Spleen (tissue), 11 donors: ENCODE data around the gene POLL. TPM values are rescaled to one million over a fixed set of nuclear protein-coding genes. Genes with fewer than 3 reads are reported as not detected.

Source experiments
- DNase-seq: peaks from one replicate; pipeline ENCODE4 v3.0.0-alpha.2; 2020
- H3K27ac ChIP-seq, 8 donors: fragments of 200-600 bp; sonication (generic) in 7 of 8; 1 replicate in 4 of 8; 2 replicates in 4 of 8; pipeline versions ENCODE4 v1.5.0 to v1.8.0; 2016 to 2021; ENCODE audit warnings: inconsistent platforms in 4 of 8, mild to moderate bottlenecking in 4 of 8, moderate library complexity in 1 of 8
- H3K27me3 ChIP-seq, 7 donors: fragments of 200-600 bp; sonication (generic) in 6 of 7; replicated peaks in 1 of 7; 1 replicate in 4 of 7; 2 replicates in 3 of 7; pipeline versions ENCODE4 v1.5.0 to v1.8.0; 2016 to 2021; ENCODE audit warnings: inconsistent platforms in 3 of 7, mild to moderate bottlenecking in 1 of 7
- H3K36me3 ChIP-seq, 6 donors: fragments of 200-600 bp; sonication (generic) in 5 of 6; 1 replicate in 4 of 6; 2 replicates in 2 of 6; pipeline versions ENCODE4 v1.5.0 to v1.8.0; 2016 to 2021; ENCODE audit warnings: inconsistent platforms in 2 of 6
- H3K4me1 ChIP-seq, 6 donors: fragments of 200-600 bp; sonication (generic) in 5 of 6; 1 replicate in 3 of 6; 2 replicates in 3 of 6; pipeline versions ENCODE4 v1.5.0 to v1.8.0; 2016 to 2021; ENCODE audit warnings: inconsistent platforms in 3 of 6
- H3K4me3 ChIP-seq, 8 donors: fragments of 200-600 bp; sonication (generic) in 7 of 8; 1 replicate in 4 of 8; 2 replicates in 4 of 8; pipeline versions ENCODE4 v1.5.0 to v1.8.0; 2016 to 2021; ENCODE audit warnings: inconsistent platforms in 4 of 8, mild to moderate bottlenecking in 4 of 8, moderate library complexity in 2 of 8
- H3K9me3 ChIP-seq, 8 donors: fragments of 200-600 bp; sonication (generic) in 7 of 8; 1 replicate in 4 of 8; 2 replicates in 4 of 8; pipeline versions ENCODE4 v1.5.0 to v1.8.0; 2016 to 2021; ENCODE audit warnings: inconsistent platforms in 4 of 8
- POLR2A ChIP-seq, 3 donors: fragments of 450-650 bp; IDR thresholded peaks; one replicate each; pipeline ENCODE4 v1.5.1; 2017; ENCODE audit warnings: antibody characterized with exemption in 3 of 3, mild to moderate bottlenecking in 1 of 3
- POLR2AphosphoS5 ChIP-seq, 3 donors: sonication (generic); formaldehyde crosslinking; IDR thresholded peaks; one replicate each; pipeline ENCODE4 v1.5.1; 2017; ENCODE audit warnings: antibody characterized with exemption in 3 of 3
- WGBS, 5 donors: extraction: QIAGEN DNeasy Blood & Tissue Kit in 3 of 5; methylation state at CpG; one replicate each; pipeline versions ENCODE4 v1.1.5 to v1.1.7; 2013 to 2018; 5-methylcytosine and 5-hydroxymethylcytosine counted together
- intact Hi-C: fragments of 100-400 bp; cut with DNase I; formaldehyde crosslinking; loops from one replicate; pipeline ENCODE4 v1.15.0; 2023; ENCODE audit warnings: low total_unique reads
- polyA plus RNA-seq, 3 donors: library from polyadenylated mRNA; stranded (reverse); fragments of 200-250 nt; gene quantifications; one replicate each; pipeline ENCODE4 v1.2.1, GENCODE V29; 2013
- total RNA-seq, 7 donors: library from RNA; depleted of rRNA in 3 of 7; stranded (reverse); fragments of >200 nt in 3 of 7; fragmentation: NEBNext Ultra II Directional in 4 of 7; extraction: Animal tissue kit (Norgen Biotek cat#: 25700) in 4 of 7; gene quantifications; one replicate each; pipeline versions ENCODE4 v1.1.0 to v1.2.1, GENCODE V29; 2016 to 2021
- TF ChIP-seq, protein P1 (sequence below), 11 experiments: fragments of 200-600 bp in 7 of 11; fragments of 450-650 bp in 4 of 11; sonication (generic) in 4 of 11; IDR thresholded peaks in 8 of 11; conservative IDR thresholded peaks in 3 of 11; 1 replicate in 7 of 11; 2 replicates in 4 of 11; pipeline versions ENCODE4 v1.4.0 to v1.8.0; 2016 to 2021; ENCODE audit warnings: antibody characterized with exemption in 11 of 11, inconsistent platforms in 4 of 11, mild to moderate bottlenecking in 1 of 11
- donor health status: healthy with polysubstance abuse.
- donor health status: DM: no; HTN: no; CAD: no; lungs with moderate emphysema.
- donor health status: DM: no; HTN: no; CAD: no.
- donor health status: Bipolar disorder and iron deficiency.
- donor health status: healthy.
- donor health status: DM: no; HTN: no; CAD: no.
- donor health status: DM: yes; HTN: yes; CAD: no.

Gene POLL
- total and polyA plus RNA-seq, 10 donors: 22.3 to 40.3 (median 29.1) TPM

DNA sequence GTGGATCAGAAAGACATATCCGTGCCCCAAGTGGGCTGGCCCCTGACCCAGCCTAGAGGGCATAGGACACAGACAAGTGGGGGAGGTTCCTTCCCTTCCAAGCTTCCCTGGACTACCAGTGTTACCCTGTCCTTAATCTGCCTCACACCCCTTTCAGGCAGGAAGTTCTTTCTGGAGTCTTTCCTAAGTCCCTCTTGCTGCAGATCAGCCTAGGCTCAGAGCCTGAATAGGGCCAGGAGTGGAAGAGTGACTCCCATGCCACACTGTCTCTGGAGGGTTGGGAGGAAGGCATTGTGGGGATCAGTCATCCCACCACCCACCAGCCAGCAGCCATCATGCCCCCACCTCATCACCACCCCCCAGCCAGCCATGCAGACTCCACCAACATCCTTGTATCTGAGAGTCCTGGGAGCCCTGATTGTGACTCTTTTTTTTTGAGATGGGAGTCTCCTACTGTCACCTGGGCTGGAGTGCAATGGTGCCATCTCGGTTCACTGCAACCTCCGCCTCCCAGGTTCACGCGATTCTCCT is 22.6 kb downstream of the POLL start:
- no peaks in the 10 kb centered on the region for H3K9me3 ChIP-seq

DNA sequence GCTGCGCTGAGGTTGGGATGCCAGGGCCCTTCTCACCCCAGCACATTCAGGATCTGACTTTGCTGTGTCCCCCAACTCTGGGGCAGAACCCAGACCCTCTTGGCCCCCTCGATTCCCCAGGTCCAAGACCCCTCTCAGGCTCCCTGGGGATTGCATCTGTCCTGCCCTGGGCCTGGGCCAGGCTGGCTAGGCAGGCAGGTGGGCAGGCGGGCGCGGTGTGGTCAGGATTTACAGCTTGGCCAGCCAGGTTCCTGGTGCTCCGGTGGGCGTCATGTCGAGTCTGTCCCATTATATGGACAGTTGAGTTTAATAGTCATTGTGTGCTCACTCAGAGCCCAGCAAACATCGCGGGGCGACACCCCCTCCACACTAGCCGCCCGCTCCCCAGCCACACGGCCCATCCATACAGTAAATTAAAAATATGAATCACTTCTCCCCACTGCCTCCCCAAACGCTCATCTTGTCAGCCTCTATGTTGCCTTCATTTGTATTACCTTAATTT is 23.5 kb downstream of the POLL start:
- TF ChIP-seq POLR2AphosphoS5 (IDR thresholded peaks at IDR 0.05) (no peak), POLR2A (IDR thresholded peaks at IDR 0.05) (no peak)
- TF ChIP-seq, protein P1, sequence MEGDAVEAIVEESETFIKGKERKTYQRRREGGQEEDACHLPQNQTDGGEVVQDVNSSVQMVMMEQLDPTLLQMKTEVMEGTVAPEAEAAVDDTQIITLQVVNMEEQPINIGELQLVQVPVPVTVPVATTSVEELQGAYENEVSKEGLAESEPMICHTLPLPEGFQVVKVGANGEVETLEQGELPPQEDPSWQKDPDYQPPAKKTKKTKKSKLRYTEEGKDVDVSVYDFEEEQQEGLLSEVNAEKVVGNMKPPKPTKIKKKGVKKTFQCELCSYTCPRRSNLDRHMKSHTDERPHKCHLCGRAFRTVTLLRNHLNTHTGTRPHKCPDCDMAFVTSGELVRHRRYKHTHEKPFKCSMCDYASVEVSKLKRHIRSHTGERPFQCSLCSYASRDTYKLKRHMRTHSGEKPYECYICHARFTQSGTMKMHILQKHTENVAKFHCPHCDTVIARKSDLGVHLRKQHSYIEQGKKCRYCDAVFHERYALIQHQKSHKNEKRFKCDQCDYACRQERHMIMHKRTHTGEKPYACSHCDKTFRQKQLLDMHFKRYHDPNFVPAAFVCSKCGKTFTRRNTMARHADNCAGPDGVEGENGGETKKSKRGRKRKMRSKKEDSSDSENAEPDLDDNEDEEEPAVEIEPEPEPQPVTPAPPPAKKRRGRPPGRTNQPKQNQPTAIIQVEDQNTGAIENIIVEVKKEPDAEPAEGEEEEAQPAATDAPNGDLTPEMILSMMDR (IDR thresholded peaks at IDR 0.05 in 8 of 11, conservative IDR thresholded peaks at IDR 0.05 in 3 of 11): no peak
- Histone ChIP-seq H3K9me3 (no peaks in the 10 kb centered on the region), H3K4me3 (no peak overlapping the region), H3K36me3 (no peaks in the 10 kb centered on the region), H3K27me3 (peaks cover 2 to 67% (median 35%) of the 10 kb centered on the region in 7 donors), H3K27ac (no peak overlapping the region), H3K4me1 (peaks cover 3 to 29% (median 19%) of the 10 kb centered on the region in 6 donors)
- intact Hi-C loops: no loop called here
- WGBS, 5 donors: 88 to 91% (median 88%) methylated on average over 13 to 15 of the region's 15 CpGs
- no peak for DNase-seq

More for the DNA sequence above, 22.6 kb downstream of the POLL start:
- H3K4me3 ChIP-seq: no peak overlapping the region
- intact Hi-C loops: no loop called here
- H3K27ac ChIP-seq: no peak overlapping the region
- H3K27me3 ChIP-seq: peaks cover 2 to 76% (median 39%) of the 10 kb centered on the region in 7 donors
- TF ChIP-seq, protein P1 (IDR thresholded peaks at IDR 0.05 in 8 of 11, conservative IDR thresholded peaks at IDR 0.05 in 3 of 11): no peak
- TF ChIP-seq POLR2A (IDR thresholded peaks at IDR 0.05) (no peak), POLR2AphosphoS5 (IDR thresholded peaks at IDR 0.05) (no peak)
- WGBS, 5 donors: 84 to 91% (median 87%) methylated on average over 5 of the region's 5 CpGs
- DNase-seq: no peak
- H3K4me1 ChIP-seq: peaks cover 10 to 33% (median 24%) of the 10 kb centered on the region in 6 donors
- H3K36me3 ChIP-seq: no peaks in the 10 kb centered on the region

DNA sequence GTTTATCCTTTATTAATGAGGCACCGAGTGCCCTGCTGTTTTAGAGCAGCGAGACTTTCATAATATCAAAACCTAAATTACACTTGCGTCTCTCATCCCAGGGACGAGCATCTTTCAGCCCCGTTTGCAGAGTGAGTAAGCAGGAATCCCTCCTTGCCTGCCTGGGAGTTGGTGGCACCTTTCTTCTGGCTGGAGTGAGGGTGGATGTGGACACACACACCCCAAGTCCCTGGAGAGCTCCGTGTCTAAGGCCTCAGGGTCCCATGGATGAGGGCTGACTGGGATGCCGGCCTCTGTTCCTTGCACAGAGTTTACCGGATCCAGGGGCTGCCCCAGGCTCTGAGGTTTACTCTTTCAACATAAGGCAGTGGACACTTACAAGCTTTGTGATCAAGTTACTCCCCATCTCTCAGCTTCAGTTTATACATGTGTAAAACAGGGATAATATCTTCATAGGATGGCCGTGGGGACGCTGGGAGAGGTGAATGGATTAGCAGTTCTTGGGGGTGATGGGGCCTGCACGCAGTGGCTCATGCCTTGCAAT is 24.5 kb downstream of the POLL start:
- no peak overlapping the region for H3K4me3 ChIP-seq
- H3K4me1 ChIP-seq: peaks cover 0 to 35% (median 18%) of the 10 kb centered on the region in 6 donors
- TF ChIP-seq, protein P1 (IDR thresholded peaks at IDR 0.05 in 8 of 11, conservative IDR thresholded peaks at IDR 0.05 in 3 of 11): no peak
- TF ChIP-seq POLR2AphosphoS5 (IDR thresholded peaks at IDR 0.05) (no peak), POLR2A (IDR thresholded peaks at IDR 0.05) (no peak)
- WGBS, 5 donors: 67 to 75% (median 71%) methylated on average over 11 of the region's 11 CpGs
- no peaks in the 10 kb centered on the region for H3K36me3 ChIP-seq
- intact Hi-C loops: no loop called here
- no peak for DNase-seq
- no peak overlapping the region for H3K27ac ChIP-seq
- H3K27me3 ChIP-seq: peaks cover 2 to 58% (median 26%) of the 10 kb centered on the region in 7 donors
- H3K9me3 ChIP-seq: no peaks in the 10 kb centered on the region

DNA sequence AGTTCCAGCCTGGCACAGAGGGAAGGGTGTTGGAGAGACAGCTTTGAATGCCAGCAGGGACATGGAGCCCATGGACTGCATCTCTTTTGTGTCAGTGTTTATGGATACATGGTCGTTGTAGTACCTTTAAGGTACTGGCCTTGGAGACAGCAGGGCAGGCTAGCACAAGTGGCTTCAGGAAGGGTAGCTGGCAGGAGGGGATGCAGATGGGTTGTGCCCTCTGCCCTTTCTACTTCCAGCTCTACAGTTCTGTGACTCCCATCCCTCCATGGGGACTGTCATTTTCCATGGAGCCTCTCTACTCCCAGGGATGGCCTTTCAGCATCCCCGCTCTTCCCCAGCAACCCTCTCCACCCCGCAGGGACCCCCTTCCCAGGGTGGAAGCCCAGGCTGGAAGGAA is 25.1 kb downstream of the POLL start:
- DNase-seq: no peak
- Histone ChIP-seq H3K36me3 (no peaks in the 10 kb centered on the region), H3K4me1 (peaks cover 0 to 41% (median 20%) of the 10 kb centered on the region in 6 donors), H3K4me3 (no peak overlapping the region), H3K9me3 (no peaks in the 10 kb centered on the region), H3K27me3 (peaks cover 2 to 52% (median 20%) of the 10 kb centered on the region in 7 donors), H3K27ac (no peak overlapping the region)
- TF ChIP-seq, protein P1 (IDR thresholded peaks at IDR 0.05 in 8 of 11, conservative IDR thresholded peaks at IDR 0.05 in 3 of 11): no peak
- peak in 2 of 3 donors; percentile 46 to 54 for TF ChIP-seq POLR2AphosphoS5 (IDR thresholded peaks at IDR 0.05)
- 49 to 59% (median 52%) methylated on average over 3 of the region's 3 CpGs for WGBS, 5 donors
- intact Hi-C loops: no loop called here
